Kidney (tissue), 14 donors: ENCODE measurements around the gene ZNF653. TPM values are rescaled to one million over a fixed set of nuclear protein-coding genes. Genes with fewer than 3 reads are reported as not detected.
"Not testable (repeated sequence)": the region's sequence is repeated elsewhere in the genome, so short reads cannot be mapped to it uniquely, and the experiment has no call there.

Source experiments
- DNase-seq, 5 donors: peaks; one replicate each; pipeline ENCODE4 v3.0.0-alpha.2; 2013 to 2020
- FAIRE-seq: peaks from 2 replicates; lab custom pipeline; 2012; peaks lifted over from hg19 to GRCh38; lab: Jason Lieb, UNC
- H3K27ac ChIP-seq, 2 donors: one replicate each; pipeline ENCODE4 v1.7.0; 2013; ENCODE audit warnings: low read depth in 2 of 2, low read length in 2 of 2, inconsistent platforms in 1 of 2
- H3K27me3 ChIP-seq: one replicate; pipeline ENCODE4 v1.7.1; 2013; ENCODE audit warnings: low read length, inconsistent platforms; ENCODE audit not compliant: control insufficient read depth, insufficient read depth
- H3K36me3 ChIP-seq, 3 donors: one replicate each; pipeline versions ENCODE4 v1.7.0 to v1.7.1; 2013; ENCODE audit warnings: low read length in 3 of 3, control low read depth in 1 of 3, inconsistent platforms in 1 of 3; ENCODE audit not compliant: insufficient read depth in 3 of 3, control insufficient read depth in 2 of 3
- H3K4me1 ChIP-seq, 3 donors: one replicate each; pipeline versions ENCODE4 v1.7.0 to v1.7.1; 2013; ENCODE audit warnings: low read length in 3 of 3, inconsistent platforms in 1 of 3, low read depth in 1 of 3; ENCODE audit not compliant: control insufficient read depth in 2 of 3, insufficient read depth in 2 of 3
- H3K4me3 ChIP-seq, 3 donors: one replicate each; pipeline versions ENCODE4 v1.7.0 to v1.8.1; 2013; ENCODE audit warnings: low read length in 3 of 3, control low read depth in 1 of 3, inconsistent platforms in 1 of 3
- H3K9ac ChIP-seq, 3 donors: one replicate each; pipeline versions ENCODE4 v1.7.0 to v1.7.1; 2013; ENCODE audit warnings: low read length in 3 of 3, control low read depth in 1 of 3, inconsistent platforms in 1 of 3
- H3K9me3 ChIP-seq, 3 donors: one replicate each; pipeline versions ENCODE4 v1.7.0 to v1.7.1; 2013; ENCODE audit warnings: low read length in 3 of 3, control low read depth in 1 of 3, inconsistent platforms in 1 of 3; ENCODE audit not compliant: control insufficient read depth in 2 of 3, insufficient read depth in 1 of 3
- CTCF ChIP-seq: IDR thresholded peaks from 3 replicates; pipeline ENCODE4 v1.5.1; 2012; ENCODE audit warnings: mild to moderate bottlenecking, moderate library complexity, borderline replicate concordance; ENCODE audit not compliant: insufficient read depth; ENCODE audit errors: extremely low read depth
- intact Hi-C: fragments of 100-400 bp; cut with DNase I; formaldehyde crosslinking; loops from one replicate; pipeline ENCODE4 v1.11.1; 2022
- polyA plus RNA-seq: library from polyadenylated mRNA; stranded (reverse); fragments of 350-450 nt; fragmentation: Illumina TruSeq; extraction: RNeasy Lipid Tissue Mini Kit (QIAGEN cat#74804); gene quantifications from one replicate; pipeline ENCODE4 v1.2.3, GENCODE V29; 2014; ENCODE audit warnings: low read depth, low replicate concordance; ENCODE audit not compliant: insufficient read depth
- total RNA-seq: library from RNA; stranded (reverse); fragmentation: NEBNext Ultra II Directional; extraction: Animal tissue kit (Norgen Biotek cat#: 25700); gene quantifications from one replicate; pipeline ENCODE4 v1.2.1, GENCODE V29; 2021
- donor health status: control.
- donor health status: control.
- donor health status: control.
- donor health status: control.
- donor health status: control.
- donor health status: DM: yes; HTN: yes; CAD: no.
- donor health status: Normal renal cell carcinoma (clear cell type).

The ZNF653 gene
- total and polyA plus RNA-seq, 2 donors from 2014 or later: 10.8 to 11.5 TPM

- H3K36me3 ChIP-seq: no peaks in the 10 kb centered on the region
- H3K9ac ChIP-seq: no peak overlapping the region
- intact Hi-C loops: no loop called here
- no peaks in the 10 kb centered on the region for H3K9me3 ChIP-seq
- H3K27ac ChIP-seq: no peak overlapping the region
- no peaks in the 10 kb centered on the region for H3K4me1 ChIP-seq
- DNase-seq (no peak), FAIRE-seq (no peak)
- TF ChIP-seq CTCF: no peak
- no peak overlapping the region for H3K4me3 ChIP-seq
- no peaks in the 10 kb centered on the region for H3K27me3 ChIP-seq
These were observed 47.3 kb downstream of the ZNF653 start for GRCh38 chr19:11458236-11458900.

- Histone ChIP-seq H3K4me3 (no peak overlapping the region), H3K9me3 (no peaks in the 10 kb centered on the region), H3K9ac (no peak overlapping the region), H3K27ac (no peak overlapping the region), H3K4me1 (no peaks in the 10 kb centered on the region), H3K27me3 (no peaks in the 10 kb centered on the region), H3K36me3 (no peaks in the 10 kb centered on the region)
- TF ChIP-seq CTCF: no peak
- no peak for FAIRE-seq
- no peak for DNase-seq
- intact Hi-C loops: no loop called here
These were observed 47.8 kb downstream of the ZNF653 start for GRCh38 chr19:11457831-11458230.

GRCh38 chr19:11457115-11457514, 48.5 kb downstream of the ZNF653 start:
- no peak for TF ChIP-seq CTCF
- intact Hi-C loops: no loop called here
- H3K4me1 ChIP-seq: no peaks in the 10 kb centered on the region
- FAIRE-seq (no peak), DNase-seq (peak in 3 of 5 donors; percentile 67 to 76 (median 68))
- no peaks in the 10 kb centered on the region for H3K9me3 ChIP-seq
- no peak overlapping the region for H3K27ac ChIP-seq
- H3K4me3 ChIP-seq: no peak overlapping the region
- no peaks in the 10 kb centered on the region for H3K27me3 ChIP-seq
- H3K9ac ChIP-seq: no peak overlapping the region
- H3K36me3 ChIP-seq: no peaks in the 10 kb centered on the region

- Histone ChIP-seq H3K27me3 (no peaks in the 10 kb centered on the region), H3K9me3 (no peaks in the 10 kb centered on the region), H3K9ac (no peak overlapping the region), H3K4me3 (no peak overlapping the region), H3K4me1 (no peaks in the 10 kb centered on the region), H3K27ac (no peak overlapping the region), H3K36me3 (no peaks in the 10 kb centered on the region)
- TF ChIP-seq CTCF: no peak
- no peak for DNase-seq
- intact Hi-C loops: no loop called here
- FAIRE-seq: no peak
These were observed 49.0 kb downstream of the ZNF653 start for GRCh38 chr19:11456659-11457058.

- H3K27ac ChIP-seq, intact Hi-C loops, FAIRE-seq, H3K9me3 ChIP-seq, H3K4me1 ChIP-seq, H3K36me3 ChIP-seq, H3K27me3 ChIP-seq, H3K4me3 ChIP-seq, DNase-seq, H3K9ac ChIP-seq: not testable (repeated sequence)
These were observed 50.4 kb downstream of the ZNF653 start for GRCh38 chr19:11455233-11455554.
